Measurements from ENCODE around the gene APBB2.
"Not testable (repeated sequence)": the region's sequence is repeated elsewhere in the genome, so short reads cannot be mapped to it uniquely, and the experiment has no call there.

Gene APBB2

GRCh38 chr4:40908702-40909362 is 305.5 kb downstream of the APBB2 start:
- no peak for DNase-seq (ENCODE audit: low read depth, low spot score)

- no peak for DNase-seq (ENCODE audit: low read depth, low spot score)
These were observed 306.0 kb downstream of the APBB2 start for GRCh38 chr4:40908297-40908696.

GRCh38 chr4:40905414-40905813 is 308.9 kb downstream of the APBB2 start:
- DNase-seq (ENCODE audit: low read depth, low spot score) = no peak

- DNase-seq (ENCODE audit: low read depth, low spot score) = not testable (repeated sequence)
These were observed 313.8 kb downstream of the APBB2 start for GRCh38 chr4:40900531-40900930.

GRCh38 chr4:40897557-40898203 is 316.7 kb downstream of the APBB2 start:
- DNase-seq (ENCODE audit: low read depth, low spot score) = no peak

- DNase-seq (ENCODE audit: low read depth, low spot score) = no peak
These were observed 323.6 kb downstream of the APBB2 start for GRCh38 chr4:40890764-40891163.

- no peak for DNase-seq (ENCODE audit: low read depth, low spot score)
These were observed 324.1 kb downstream of the APBB2 start for GRCh38 chr4:40890199-40890598.

GRCh38 chr4:40888933-40889332 is 325.4 kb downstream of the APBB2 start:
- no peak for DNase-seq (ENCODE audit: low read depth, low spot score)

- DNase-seq (ENCODE audit: low read depth, low spot score) = no peak
These were observed 326.6 kb downstream of the APBB2 start for GRCh38 chr4:40887764-40888131.

GRCh38 chr4:40886931-40887763 is 327.2 kb downstream of the APBB2 start:
- DNase-seq (ENCODE audit: low read depth, low spot score) = no peak

- DNase-seq (ENCODE audit: low read depth, low spot score) = no peak
These were observed 332.5 kb downstream of the APBB2 start for GRCh38 chr4:40881851-40882250.

- DNase-seq (ENCODE audit: low read depth, low spot score) = no peak
These were observed 333.2 kb downstream of the APBB2 start for GRCh38 chr4:40881096-40881495.

- no peak for DNase-seq (ENCODE audit: low read depth, low spot score)
These were observed 335.7 kb downstream of the APBB2 start for GRCh38 chr4:40878548-40879055.

GRCh38 chr4:40877081-40877480 is 337.3 kb downstream of the APBB2 start:
- DNase-seq (ENCODE audit: low read depth, low spot score) = no peak

- no peak for DNase-seq (ENCODE audit: low read depth, low spot score)
These were observed 338.7 kb downstream of the APBB2 start for GRCh38 chr4:40875507-40876150.

GRCh38 chr4:40874901-40875300 is 339.4 kb downstream of the APBB2 start:
- DNase-seq (ENCODE audit: low read depth, low spot score) = no peak

GRCh38 chr4:40874331-40874730 is 340.0 kb downstream of the APBB2 start:
- no peak for DNase-seq (ENCODE audit: low read depth, low spot score)

- no peak for DNase-seq (ENCODE audit: low read depth, low spot score)
These were observed 342.6 kb downstream of the APBB2 start for GRCh38 chr4:40871695-40872250.

- no peak for DNase-seq (ENCODE audit: low read depth, low spot score)
These were observed 344.2 kb downstream of the APBB2 start for GRCh38 chr4:40870150-40870549.

GRCh38 chr4:40865696-40866095 is 348.6 kb downstream of the APBB2 start:
- DNase-seq (ENCODE audit: low read depth, low spot score) = no peak

- no peak for DNase-seq (ENCODE audit: low read depth, low spot score)
These were observed 349.8 kb downstream of the APBB2 start for GRCh38 chr4:40864531-40864930.

GRCh38 chr4:40858962-40859361 is 355.4 kb downstream of the APBB2 start:
- DNase-seq (ENCODE audit: low read depth, low spot score) = no peak

Data from brain pericyte (primary cell).